Measurements from ENCODE around the gene CCDC3.

DNA sequence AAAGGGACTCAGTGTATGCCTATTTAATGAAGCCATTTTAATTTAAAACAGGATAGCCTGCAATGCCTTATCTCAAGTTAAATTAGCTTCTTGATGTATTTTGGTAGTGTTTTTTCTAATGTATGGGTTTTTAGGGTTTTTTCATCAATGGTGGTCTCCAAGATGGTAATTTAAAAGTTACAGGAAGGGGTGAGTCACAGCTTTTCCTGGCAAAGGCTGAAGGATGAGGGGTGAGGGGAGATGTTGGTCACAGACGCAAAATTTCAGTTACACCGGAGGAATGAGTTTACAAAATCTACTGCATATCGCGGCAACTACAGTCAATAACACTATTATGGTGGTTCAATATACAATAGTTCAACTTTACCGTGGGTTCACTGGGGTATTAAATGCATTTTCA, 31.6 kb downstream of the CCDC3 start:
- TF ChIP-seq, protein P1, sequence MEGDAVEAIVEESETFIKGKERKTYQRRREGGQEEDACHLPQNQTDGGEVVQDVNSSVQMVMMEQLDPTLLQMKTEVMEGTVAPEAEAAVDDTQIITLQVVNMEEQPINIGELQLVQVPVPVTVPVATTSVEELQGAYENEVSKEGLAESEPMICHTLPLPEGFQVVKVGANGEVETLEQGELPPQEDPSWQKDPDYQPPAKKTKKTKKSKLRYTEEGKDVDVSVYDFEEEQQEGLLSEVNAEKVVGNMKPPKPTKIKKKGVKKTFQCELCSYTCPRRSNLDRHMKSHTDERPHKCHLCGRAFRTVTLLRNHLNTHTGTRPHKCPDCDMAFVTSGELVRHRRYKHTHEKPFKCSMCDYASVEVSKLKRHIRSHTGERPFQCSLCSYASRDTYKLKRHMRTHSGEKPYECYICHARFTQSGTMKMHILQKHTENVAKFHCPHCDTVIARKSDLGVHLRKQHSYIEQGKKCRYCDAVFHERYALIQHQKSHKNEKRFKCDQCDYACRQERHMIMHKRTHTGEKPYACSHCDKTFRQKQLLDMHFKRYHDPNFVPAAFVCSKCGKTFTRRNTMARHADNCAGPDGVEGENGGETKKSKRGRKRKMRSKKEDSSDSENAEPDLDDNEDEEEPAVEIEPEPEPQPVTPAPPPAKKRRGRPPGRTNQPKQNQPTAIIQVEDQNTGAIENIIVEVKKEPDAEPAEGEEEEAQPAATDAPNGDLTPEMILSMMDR (IDR thresholded peaks at IDR 0.05), result no peak
- TF ChIP-seq, protein P2, sequence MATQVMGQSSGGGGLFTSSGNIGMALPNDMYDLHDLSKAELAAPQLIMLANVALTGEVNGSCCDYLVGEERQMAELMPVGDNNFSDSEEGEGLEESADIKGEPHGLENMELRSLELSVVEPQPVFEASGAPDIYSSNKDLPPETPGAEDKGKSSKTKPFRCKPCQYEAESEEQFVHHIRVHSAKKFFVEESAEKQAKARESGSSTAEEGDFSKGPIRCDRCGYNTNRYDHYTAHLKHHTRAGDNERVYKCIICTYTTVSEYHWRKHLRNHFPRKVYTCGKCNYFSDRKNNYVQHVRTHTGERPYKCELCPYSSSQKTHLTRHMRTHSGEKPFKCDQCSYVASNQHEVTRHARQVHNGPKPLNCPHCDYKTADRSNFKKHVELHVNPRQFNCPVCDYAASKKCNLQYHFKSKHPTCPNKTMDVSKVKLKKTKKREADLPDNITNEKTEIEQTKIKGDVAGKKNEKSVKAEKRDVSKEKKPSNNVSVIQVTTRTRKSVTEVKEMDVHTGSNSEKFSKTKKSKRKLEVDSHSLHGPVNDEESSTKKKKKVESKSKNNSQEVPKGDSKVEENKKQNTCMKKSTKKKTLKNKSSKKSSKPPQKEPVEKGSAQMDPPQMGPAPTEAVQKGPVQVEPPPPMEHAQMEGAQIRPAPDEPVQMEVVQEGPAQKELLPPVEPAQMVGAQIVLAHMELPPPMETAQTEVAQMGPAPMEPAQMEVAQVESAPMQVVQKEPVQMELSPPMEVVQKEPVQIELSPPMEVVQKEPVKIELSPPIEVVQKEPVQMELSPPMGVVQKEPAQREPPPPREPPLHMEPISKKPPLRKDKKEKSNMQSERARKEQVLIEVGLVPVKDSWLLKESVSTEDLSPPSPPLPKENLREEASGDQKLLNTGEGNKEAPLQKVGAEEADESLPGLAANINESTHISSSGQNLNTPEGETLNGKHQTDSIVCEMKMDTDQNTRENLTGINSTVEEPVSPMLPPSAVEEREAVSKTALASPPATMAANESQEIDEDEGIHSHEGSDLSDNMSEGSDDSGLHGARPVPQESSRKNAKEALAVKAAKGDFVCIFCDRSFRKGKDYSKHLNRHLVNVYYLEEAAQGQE (IDR thresholded peaks at IDR 0.05; ENCODE audit: insufficient read depth in 1 of 2, low read depth in 2 of 2, low read length in 1 of 2), result no peak
- no peak for TF ChIP-seq SIN3A (IDR thresholded peaks at IDR 0.05; ENCODE audit: borderline replicate concordance, insufficient read depth, low read depth, low read length)
- no peak for TF ChIP-seq POLR2AphosphoS5 (IDR thresholded peaks at IDR 0.05; ENCODE audit: low read depth, low read length)

All from Panc1 (cell line).